NB4 (cell line): Measurements from ENCODE around the gene NOVA1.

Source experiments
- DNase-seq: peaks from one replicate; pipeline ENCODE4 v3.0.0; 2010; ENCODE audit warnings: low read depth
- H3K4me3 ChIP-seq: one replicate; pipeline ENCODE4 v1.5.1; 2011; ENCODE audit warnings: mild to moderate bottlenecking, low read depth, low read length, moderate library complexity
- CTCF ChIP-seq: IDR thresholded peaks from one replicate; pipeline ENCODE4 v1.5.1; 2012; ENCODE audit warnings: low read depth, low read length
- MAX ChIP-seq: IDR thresholded peaks from 2 replicates; pipeline ENCODE4 v1.6.1; 2011; ENCODE audit warnings: low read depth, low read length
- MYC ChIP-seq: IDR thresholded peaks from 2 replicates; pipeline ENCODE4 v1.6.1; 2011; ENCODE audit warnings: low read depth, low read length
- POLR2A ChIP-seq: IDR thresholded peaks from 2 replicates; pipeline ENCODE4 v1.6.1; 2011; ENCODE audit warnings: mild to moderate bottlenecking; ENCODE audit not compliant: insufficient read length; ENCODE audit errors: extremely low read depth

NOVA1 gene

GRCh38 chr14:26621807-26622560 lies 24.2 kb upstream of the NOVA1 start:
- no peak overlapping the region for H3K4me3 ChIP-seq
- TF ChIP-seq POLR2A: no peak
- TF ChIP-seq MYC: no peak
- no peak for TF ChIP-seq CTCF
- no peak for TF ChIP-seq MAX
- no peak for DNase-seq

- no peak overlapping the region for H3K4me3 ChIP-seq
- DNase-seq: no peak
- TF ChIP-seq MAX (no peak), CTCF (no peak), POLR2A (no peak), MYC (no peak)
Measured at GRCh38 chr14:26621364-26621763, 23.5 kb upstream of the NOVA1 start.

- TF ChIP-seq CTCF (no peak), POLR2A (no peak), MAX (no peak), MYC (no peak)
- DNase-seq: no peak
- no peak overlapping the region for H3K4me3 ChIP-seq
Measured at GRCh38 chr14:26611259-26611658, 13.4 kb upstream of the NOVA1 start.

- H3K4me3 ChIP-seq: no peak overlapping the region
- TF ChIP-seq MYC (no peak), MAX (no peak)
- no peak for DNase-seq
Measured at GRCh38 chr14:26606729-26607312, 9.0 kb upstream of the NOVA1 start.

GRCh38 chr14:26605602-26606001 lies 7.8 kb upstream of the NOVA1 start:
- no peak for TF ChIP-seq POLR2A
- TF ChIP-seq MYC: no peak
- no peak for TF ChIP-seq MAX
- no peak for TF ChIP-seq CTCF
- no peak for DNase-seq
- no peak overlapping the region for H3K4me3 ChIP-seq

- no peak for TF ChIP-seq CTCF
- TF ChIP-seq POLR2A: no peak
- TF ChIP-seq MYC: no peak
- TF ChIP-seq MAX: no peak
- no peak for DNase-seq
- no peak overlapping the region for H3K4me3 ChIP-seq
Measured at GRCh38 chr14:26602902-26603301, 5.1 kb upstream of the NOVA1 start.
